HEK293 (cell line): ENCODE results near the gene CCDC187.
A peak's percentile ranks its signal among the peaks of the same experiment; 100 is the strongest.

Experiments
- CTCF ChIA-PET: fragments of 350-600 bp; formaldehyde crosslinking; extraction: SDS; loops from one replicate; lab custom pipeline; 2021; ENCODE audit warnings: antibody characterized with exemption; lab: Yijun Ruan, JAX
- POLR2A ChIA-PET: fragments of 300-600 bp; formaldehyde crosslinking; extraction: SDS; loops from one replicate; lab custom pipeline; 2020; ENCODE audit warnings: antibody characterized with exemption, inconsistent platforms; lab: Yijun Ruan, JAX
- H3K27ac ChIP-seq: fragments of 200-500 bp; sonication (Bioruptor generic); 2 replicates; pipeline ENCODE4 v1.5.1; 2014; ENCODE audit warnings: low read depth, low read length, control low read depth, inconsistent platforms; ENCODE audit errors: extremely low read depth
- H3K36me3 ChIP-seq, 2 experiments: fragments of 200-500 bp in 1 of 2; sonication (Bioruptor generic) in 1 of 2; 1 replicate in 1 of 2; 2 replicates in 1 of 2; pipeline ENCODE4 v1.5.1; 2014 to 2017; ENCODE audit warnings: inconsistent platforms in 2 of 2, low read length in 2 of 2; ENCODE audit not compliant: control insufficient read depth in 2 of 2, insufficient read depth in 1 of 2
- H3K4me1 ChIP-seq: fragments of 200-500 bp; sonication (Bioruptor generic); 2 replicates; pipeline ENCODE4 v1.5.1; 2014; ENCODE audit warnings: mild to moderate bottlenecking, low read length, inconsistent platforms; ENCODE audit not compliant: control insufficient read depth, insufficient read depth
- H3K4me3 ChIP-seq: 2 replicates; pipeline ENCODE4 v1.5.1; 2011; ENCODE audit warnings: low read depth, mild to moderate bottlenecking, control low read depth, low read length, moderate library complexity
- H3K9me3 ChIP-seq: fragments of 200-500 bp; sonication (Bioruptor generic); 2 replicates; pipeline ENCODE4 v1.5.1; 2014; ENCODE audit warnings: low read depth, low read length, inconsistent platforms; ENCODE audit not compliant: control insufficient read depth, insufficient read depth
- EGR2 ChIP-seq: fragments of 450-650 bp; formaldehyde crosslinking; IDR thresholded peaks from 2 replicates; pipeline ENCODE4 v1.5.1; 2016; ENCODE audit warnings: low read depth, missing biosample characterization, missing genetic modification characterization
- KLF8 ChIP-seq: fragments of 450-650 bp; formaldehyde crosslinking; IDR thresholded peaks from 2 replicates; pipeline ENCODE4 v1.5.1; 2016; ENCODE audit warnings: missing biosample characterization, missing genetic modification characterization
- ZBTB11 ChIP-seq: fragments of 450-650 bp; formaldehyde crosslinking; conservative IDR thresholded peaks from 2 replicates; pipeline ENCODE4 v1.5.1; 2016; ENCODE audit warnings: low read depth, missing biosample characterization, missing genetic modification characterization
- ZBTB21 ChIP-seq: fragments of 450-650 bp; formaldehyde crosslinking; IDR thresholded peaks from 2 replicates; pipeline ENCODE4 v1.5.1; 2017; ENCODE audit warnings: missing biosample characterization, missing genetic modification characterization
- ZBTB44 ChIP-seq: fragments of 450-650 bp; IDR thresholded peaks from 2 replicates; pipeline ENCODE4 v1.5.1; 2018; ENCODE audit warnings: missing biosample characterization, mild to moderate bottlenecking, missing genetic modification characterization
- ZBTB48 ChIP-seq: fragments of 450-650 bp; formaldehyde crosslinking; IDR thresholded peaks from 2 replicates; pipeline ENCODE4 v1.5.1; 2016; ENCODE audit warnings: missing biosample characterization, missing genetic modification characterization
- ZFHX2 ChIP-seq: fragments of 450-650 bp; formaldehyde crosslinking; conservative IDR thresholded peaks from 2 replicates; pipeline ENCODE4 v1.5.1; 2016; ENCODE audit warnings: missing biosample characterization, missing genetic modification characterization
- ZNF10 ChIP-seq: fragments of 450-650 bp; formaldehyde crosslinking; IDR thresholded peaks from 2 replicates; pipeline ENCODE4 v1.5.1; 2017; ENCODE audit warnings: missing biosample characterization, missing genetic modification characterization
- ZNF114 ChIP-seq: fragments of 450-650 bp; formaldehyde crosslinking; IDR thresholded peaks from 2 replicates; pipeline ENCODE4 v1.5.0; 2017; ENCODE audit warnings: missing biosample characterization, missing genetic modification characterization
- ZNF266 ChIP-seq: fragments of 450-650 bp; formaldehyde crosslinking; IDR thresholded peaks from 2 replicates; pipeline ENCODE4 v1.5.1; 2016; ENCODE audit warnings: missing biosample characterization, missing genetic modification characterization, low read depth
- ZNF311 ChIP-seq: fragments of 450-650 bp; formaldehyde crosslinking; IDR thresholded peaks from 2 replicates; pipeline ENCODE4 v1.5.1; 2017; ENCODE audit warnings: missing biosample characterization, missing genetic modification characterization, borderline replicate concordance
- ZNF324 ChIP-seq: fragments of 450-650 bp; formaldehyde crosslinking; IDR thresholded peaks from 2 replicates; pipeline ENCODE4 v1.5.1; 2016; ENCODE audit warnings: missing biosample characterization, missing genetic modification characterization
- ZNF362 ChIP-seq: fragments of 450-650 bp; formaldehyde crosslinking; IDR thresholded peaks from 2 replicates; pipeline ENCODE4 v1.5.1; 2016; ENCODE audit warnings: missing biosample characterization, missing genetic modification characterization
- ZNF398 ChIP-seq: fragments of 450-650 bp; formaldehyde crosslinking; IDR thresholded peaks from 2 replicates; pipeline ENCODE4 v1.5.1; 2017; ENCODE audit warnings: missing biosample characterization, missing genetic modification characterization
- ZNF510 ChIP-seq: fragments of 450-650 bp; formaldehyde crosslinking; IDR thresholded peaks from 2 replicates; pipeline ENCODE4 v1.5.1; 2018; ENCODE audit warnings: mild to moderate bottlenecking, missing genetic modification characterization, missing biosample characterization; ENCODE audit not compliant: insufficient replicate concordance
- ZNF518A ChIP-seq: fragments of 450-650 bp; formaldehyde crosslinking; conservative IDR thresholded peaks from 2 replicates; pipeline ENCODE4 v1.5.1; 2016; ENCODE audit warnings: low read depth, missing biosample characterization, missing genetic modification characterization
- ZNF585B ChIP-seq: fragments of 450-650 bp; formaldehyde crosslinking; IDR thresholded peaks from 2 replicates; pipeline ENCODE4 v1.5.1; 2016; ENCODE audit warnings: missing biosample characterization, missing genetic modification characterization
- ZNF658 ChIP-seq: fragments of 450-650 bp; formaldehyde crosslinking; IDR thresholded peaks from 2 replicates; pipeline ENCODE4; 2016; ENCODE audit warnings: missing biosample characterization, missing genetic modification characterization
- ZNF704 ChIP-seq: fragments of 450-650 bp; formaldehyde crosslinking; IDR thresholded peaks from 2 replicates; pipeline ENCODE4 v1.5.1; 2016; ENCODE audit warnings: missing biosample characterization, missing genetic modification characterization
- ZNF707 ChIP-seq: fragments of 450-650 bp; formaldehyde crosslinking; IDR thresholded peaks from 2 replicates; pipeline ENCODE4 v1.5.1; 2016; ENCODE audit warnings: missing biosample characterization, missing genetic modification characterization
- ZNF837 ChIP-seq: fragments of 450-650 bp; formaldehyde crosslinking; IDR thresholded peaks from 2 replicates; pipeline ENCODE4 v1.5.1; 2016; ENCODE audit warnings: missing biosample characterization, missing genetic modification characterization
- ZNF843 ChIP-seq: fragments of 450-650 bp; formaldehyde crosslinking; IDR thresholded peaks from 2 replicates; pipeline ENCODE4 v1.5.1; 2016; ENCODE audit warnings: missing biosample characterization, missing genetic modification characterization

The CCDC187 gene

GRCh38 chr9:136259517-136259813 is 44.4 kb downstream of the CCDC187 start (continued):
- TF ChIP-seq ZBTB44 (tag by site-specific recombination) (no peak), ZBTB21 (no peak), ZBTB11 (tag by site-specific recombination) (no peak), ZNF658 (tag by site-specific recombination) (no peak), ZNF510 (tag by site-specific recombination) (no peak), ZNF362 (tag by site-specific recombination) (no peak), ZNF266 (tag by site-specific recombination) (no peak), ZNF843 (tag by site-specific recombination) (no peak), ZNF837 (no peak), ZNF311 (tag by site-specific recombination) (no peak), ZNF704 (tag by site-specific recombination) (no peak), ZNF585B (no peak), ZNF707 (no peak)

- Histone ChIP-seq H3K36me3 (no peaks in the 10 kb centered on the region), H3K4me1 (no peaks in the 10 kb centered on the region), H3K9me3 (no peaks in the 10 kb centered on the region), H3K4me3 (no peak overlapping the region), H3K27ac (no peak overlapping the region)
- CTCF ChIA-PET = no interaction called here
- POLR2A ChIA-PET = no interaction called here
- no peak for TF ChIP-seq ZNF324 (tag by site-specific recombination)
- TF ChIP-seq ZFHX2 (tag by site-specific recombination) = peak; percentile 58
- no peak for TF ChIP-seq ZNF398 (tag by site-specific recombination)
- no peak for TF ChIP-seq ZNF114 (tag by site-specific recombination)
- TF ChIP-seq KLF8 (tag by site-specific recombination) = no peak
- TF ChIP-seq ZNF518A (tag by site-specific recombination) = no peak
- no peak for TF ChIP-seq ZNF10 (tag by site-specific recombination)
- no peak for TF ChIP-seq ZBTB48 (tag by site-specific recombination)
- TF ChIP-seq EGR2 (tag by site-specific recombination) = peak; percentile 67
These were observed 44.9 kb downstream of the CCDC187 start for GRCh38 chr9:136258786-136259516.
